HEK293 (cell line): ENCODE data around the gene ARL4A.

ENCODE experiments used
- CTCF ChIA-PET: fragments of 350-600 bp; formaldehyde crosslinking; extraction: SDS; loops from one replicate; lab custom pipeline; 2021; ENCODE audit warnings: antibody characterized with exemption; lab: Yijun Ruan, JAX
- POLR2A ChIA-PET: fragments of 300-600 bp; formaldehyde crosslinking; extraction: SDS; loops from one replicate; lab custom pipeline; 2020; ENCODE audit warnings: antibody characterized with exemption, inconsistent platforms; lab: Yijun Ruan, JAX
- H3K27ac ChIP-seq: fragments of 200-500 bp; sonication (Bioruptor generic); 2 replicates; pipeline ENCODE4 v1.5.1; 2014; ENCODE audit warnings: low read depth, low read length, control low read depth, inconsistent platforms; ENCODE audit errors: extremely low read depth
- H3K36me3 ChIP-seq, 2 experiments: fragments of 200-500 bp in 1 of 2; sonication (Bioruptor generic) in 1 of 2; 1 replicate in 1 of 2; 2 replicates in 1 of 2; pipeline ENCODE4 v1.5.1; 2014 to 2017; ENCODE audit warnings: inconsistent platforms in 2 of 2, low read length in 2 of 2; ENCODE audit not compliant: control insufficient read depth in 2 of 2, insufficient read depth in 1 of 2
- H3K4me1 ChIP-seq: fragments of 200-500 bp; sonication (Bioruptor generic); 2 replicates; pipeline ENCODE4 v1.5.1; 2014; ENCODE audit warnings: mild to moderate bottlenecking, low read length, inconsistent platforms; ENCODE audit not compliant: control insufficient read depth, insufficient read depth
- H3K4me3 ChIP-seq: 2 replicates; pipeline ENCODE4 v1.5.1; 2011; ENCODE audit warnings: low read depth, mild to moderate bottlenecking, control low read depth, low read length, moderate library complexity
- H3K9me3 ChIP-seq: fragments of 200-500 bp; sonication (Bioruptor generic); 2 replicates; pipeline ENCODE4 v1.5.1; 2014; ENCODE audit warnings: low read depth, low read length, inconsistent platforms; ENCODE audit not compliant: control insufficient read depth, insufficient read depth
- BCL6B ChIP-seq: fragments of 450-650 bp; formaldehyde crosslinking; IDR thresholded peaks from 2 replicates; pipeline ENCODE4 v1.5.1; 2017; ENCODE audit warnings: missing biosample characterization, missing genetic modification characterization
- EGR2 ChIP-seq: fragments of 450-650 bp; formaldehyde crosslinking; IDR thresholded peaks from 2 replicates; pipeline ENCODE4 v1.5.1; 2016; ENCODE audit warnings: low read depth, missing biosample characterization, missing genetic modification characterization
- HOXC10 ChIP-seq: sonication (generic); formaldehyde crosslinking; IDR thresholded peaks from 2 replicates; pipeline ENCODE4 v1.8.1; 2023; ENCODE audit warnings: mild to moderate bottlenecking, missing genetic modification reagents
- KLF9 ChIP-seq: fragments of 450-650 bp; formaldehyde crosslinking; IDR thresholded peaks from 2 replicates; pipeline ENCODE4 v1.5.1; 2016; ENCODE audit warnings: missing biosample characterization, missing genetic modification characterization, low read depth
- OSR2 ChIP-seq: fragments of 450-650 bp; formaldehyde crosslinking; IDR thresholded peaks from 2 replicates; pipeline ENCODE4 v1.5.1; 2016; ENCODE audit warnings: missing biosample characterization, missing genetic modification characterization
- PRDM1 ChIP-seq: fragments of 450-650 bp; formaldehyde crosslinking; IDR thresholded peaks from 2 replicates; pipeline ENCODE4; 2016; ENCODE audit warnings: missing biosample characterization, missing genetic modification characterization
- PRDM4 ChIP-seq: fragments of 450-650 bp; formaldehyde crosslinking; IDR thresholded peaks from 2 replicates; pipeline ENCODE4 v1.5.1; 2017; ENCODE audit warnings: missing biosample characterization, missing genetic modification characterization
- ZBTB6 ChIP-seq: fragments of 450-650 bp; formaldehyde crosslinking; IDR thresholded peaks from 2 replicates; pipeline ENCODE4 v1.5.1; 2017; ENCODE audit warnings: missing biosample characterization, missing genetic modification characterization
- ZNF214 ChIP-seq: fragments of 450-650 bp; formaldehyde crosslinking; IDR thresholded peaks from 2 replicates; pipeline ENCODE4 v1.5.1; 2017; ENCODE audit warnings: missing biosample characterization, mild to moderate bottlenecking, missing genetic modification characterization, borderline replicate concordance
- ZNF324 ChIP-seq: fragments of 450-650 bp; formaldehyde crosslinking; IDR thresholded peaks from 2 replicates; pipeline ENCODE4 v1.5.1; 2016; ENCODE audit warnings: missing biosample characterization, missing genetic modification characterization
- ZNF335 ChIP-seq: fragments of 450-650 bp; formaldehyde crosslinking; conservative IDR thresholded peaks from 2 replicates; pipeline ENCODE4 v1.5.1; 2016; ENCODE audit warnings: missing biosample characterization, missing genetic modification characterization
- ZNF37A ChIP-seq: fragments of 450-650 bp; IDR thresholded peaks from 2 replicates; pipeline ENCODE4 v1.5.1; 2018; ENCODE audit warnings: missing biosample characterization, missing genetic modification characterization
- ZNF426 ChIP-seq: fragments of 450-650 bp; formaldehyde crosslinking; IDR thresholded peaks from 2 replicates; pipeline ENCODE4 v1.5.1; 2017; ENCODE audit warnings: missing biosample characterization, missing genetic modification characterization, mild to moderate bottlenecking, inconsistent platforms, moderate library complexity
- ZNF488 ChIP-seq: fragments of 450-650 bp; formaldehyde crosslinking; IDR thresholded peaks from 2 replicates; pipeline ENCODE4 v1.5.1; 2016; ENCODE audit warnings: missing biosample characterization, missing genetic modification characterization
- ZNF530 ChIP-seq: fragments of 450-650 bp; formaldehyde crosslinking; IDR thresholded peaks from 2 replicates; pipeline ENCODE4 v1.5.1; 2016; ENCODE audit warnings: low read depth, missing biosample characterization, missing genetic modification characterization
- ZNF549 ChIP-seq: fragments of 450-650 bp; IDR thresholded peaks from 2 replicates; pipeline ENCODE4 v1.5.1; 2018; ENCODE audit warnings: missing biosample characterization, missing genetic modification characterization, mild to moderate bottlenecking, inconsistent platforms, moderate library complexity
- ZNF558 ChIP-seq: fragments of 450-650 bp; formaldehyde crosslinking; IDR thresholded peaks from 2 replicates; pipeline ENCODE4 v1.5.1; 2016; ENCODE audit warnings: missing biosample characterization, missing genetic modification characterization
- ZNF654 ChIP-seq: fragments of 450-650 bp; formaldehyde crosslinking; IDR thresholded peaks from 2 replicates; pipeline ENCODE4 v1.5.1; 2016; ENCODE audit warnings: low read depth, missing biosample characterization, missing genetic modification characterization
- ZNF747 ChIP-seq: fragments of 450-650 bp; formaldehyde crosslinking; IDR thresholded peaks from 2 replicates; pipeline ENCODE4 v1.5.1; 2016; ENCODE audit warnings: missing biosample characterization, missing genetic modification characterization
- ZNF837 ChIP-seq: fragments of 450-650 bp; formaldehyde crosslinking; IDR thresholded peaks from 2 replicates; pipeline ENCODE4 v1.5.1; 2016; ENCODE audit warnings: missing biosample characterization, missing genetic modification characterization
- TF ChIP-seq, protein P1 (sequence below): fragments of 450-650 bp; formaldehyde crosslinking; IDR thresholded peaks from 2 replicates; pipeline ENCODE4 v1.5.1; 2016; ENCODE audit warnings: missing biosample characterization, missing genetic modification characterization
- TF ChIP-seq, protein P2 (sequence below): fragments of 450-650 bp; formaldehyde crosslinking; IDR thresholded peaks from 2 replicates; pipeline ENCODE4 v1.5.1; 2016; ENCODE audit warnings: missing biosample characterization, missing genetic modification characterization

Gene ARL4A

DNA sequence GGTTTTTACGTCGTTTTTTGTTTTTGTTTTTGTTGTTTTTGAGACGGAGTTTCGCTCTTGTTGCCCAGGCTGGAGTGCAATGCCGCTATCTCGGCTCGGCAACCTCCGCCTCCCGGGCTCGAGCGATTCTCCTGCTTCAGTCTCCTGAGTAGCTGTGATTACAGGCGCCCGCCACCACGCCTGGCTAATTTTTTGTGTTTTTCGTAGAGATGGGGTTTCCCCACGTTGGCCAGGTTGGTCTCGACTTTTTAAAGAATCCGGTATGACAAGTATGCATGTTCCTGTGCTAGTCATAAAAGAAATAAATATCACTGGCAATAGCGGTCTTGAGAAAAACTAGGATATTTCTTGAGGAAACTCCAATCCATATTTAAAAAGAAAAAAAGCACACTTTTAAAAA, 2.7 kb upstream of the ARL4A start:
- POLR2A ChIA-PET: no interaction called here
- no peak for TF ChIP-seq HOXC10 (CRISPR knock-in tag)
- TF ChIP-seq EGR2: no peak
- no peak for TF ChIP-seq ZNF747 (tag by site-specific recombination)
- no peak for TF ChIP-seq ZNF335
- no peak for TF ChIP-seq KLF9 (tag by site-specific recombination)
- TF ChIP-seq ZBTB6 (tag by site-specific recombination): no peak
- no peak for TF ChIP-seq ZNF530
- TF ChIP-seq ZNF654: no peak
- TF ChIP-seq, protein P1, sequence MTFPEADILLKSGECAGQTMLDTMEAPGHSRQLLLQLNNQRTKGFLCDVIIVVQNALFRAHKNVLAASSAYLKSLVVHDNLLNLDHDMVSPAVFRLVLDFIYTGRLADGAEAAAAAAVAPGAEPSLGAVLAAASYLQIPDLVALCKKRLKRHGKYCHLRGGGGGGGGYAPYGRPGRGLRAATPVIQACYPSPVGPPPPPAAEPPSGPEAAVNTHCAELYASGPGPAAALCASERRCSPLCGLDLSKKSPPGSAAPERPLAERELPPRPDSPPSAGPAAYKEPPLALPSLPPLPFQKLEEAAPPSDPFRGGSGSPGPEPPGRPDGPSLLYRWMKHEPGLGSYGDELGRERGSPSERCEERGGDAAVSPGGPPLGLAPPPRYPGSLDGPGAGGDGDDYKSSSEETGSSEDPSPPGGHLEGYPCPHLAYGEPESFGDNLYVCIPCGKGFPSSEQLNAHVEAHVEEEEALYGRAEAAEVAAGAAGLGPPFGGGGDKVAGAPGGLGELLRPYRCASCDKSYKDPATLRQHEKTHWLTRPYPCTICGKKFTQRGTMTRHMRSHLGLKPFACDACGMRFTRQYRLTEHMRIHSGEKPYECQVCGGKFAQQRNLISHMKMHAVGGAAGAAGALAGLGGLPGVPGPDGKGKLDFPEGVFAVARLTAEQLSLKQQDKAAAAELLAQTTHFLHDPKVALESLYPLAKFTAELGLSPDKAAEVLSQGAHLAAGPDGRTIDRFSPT (tag by site-specific recombination): no peak
- Histone ChIP-seq H3K27ac (no peak overlapping the region), H3K9me3 (no peaks in the 10 kb centered on the region), H3K4me3 (no peak overlapping the region), H3K4me1 (no peaks in the 10 kb centered on the region), H3K36me3 (no peaks in the 10 kb centered on the region)
- CTCF ChIA-PET: interaction anchor here (0.7 to 1.9 kb wide), 8 partner anchors 9 to 581 kb away, joined by 3 to 6 read pairs (median 4); no protein-coding TSS in a partner anchor

GRCh38 chr7:12685550-12685949, 1.9 kb upstream of the ARL4A start:
- ChIA-PET CTCF (interaction anchor here (0.8 to 2.9 kb wide), 20 partner anchors 10 to 582 kb away, joined by 3 to 25 read pairs (median 5); no protein-coding TSS in a partner anchor), POLR2A (interaction anchor here (0.7 kb wide), 1 partner anchor 67 kb away, joined by 3 read pairs; no protein-coding TSS in a partner anchor)
- H3K4me1 ChIP-seq: no peaks in the 10 kb centered on the region
- H3K36me3 ChIP-seq: no peaks in the 10 kb centered on the region
- no peaks in the 10 kb centered on the region for H3K9me3 ChIP-seq
- no peak overlapping the region for H3K27ac ChIP-seq
- no peak overlapping the region for H3K4me3 ChIP-seq
- TF ChIP-seq ZNF214 (tag by site-specific recombination) (no peak), ZNF654 (no peak), ZNF549 (no peak), ZNF37A (tag by site-specific recombination) (no peak), HOXC10 (CRISPR knock-in tag) (no peak), ZNF837 (tag by site-specific recombination) (no peak), BCL6B (tag by site-specific recombination) (no peak), PRDM1 (tag by site-specific recombination) (no peak), ZNF426 (tag by site-specific recombination) (no peak), ZNF558 (tag by site-specific recombination) (no peak), PRDM4 (tag by site-specific recombination) (no peak), ZNF488 (tag by site-specific recombination) (no peak), OSR2 (tag by site-specific recombination) (no peak), ZNF324 (tag by site-specific recombination) (no peak)
- TF ChIP-seq, protein P2, sequence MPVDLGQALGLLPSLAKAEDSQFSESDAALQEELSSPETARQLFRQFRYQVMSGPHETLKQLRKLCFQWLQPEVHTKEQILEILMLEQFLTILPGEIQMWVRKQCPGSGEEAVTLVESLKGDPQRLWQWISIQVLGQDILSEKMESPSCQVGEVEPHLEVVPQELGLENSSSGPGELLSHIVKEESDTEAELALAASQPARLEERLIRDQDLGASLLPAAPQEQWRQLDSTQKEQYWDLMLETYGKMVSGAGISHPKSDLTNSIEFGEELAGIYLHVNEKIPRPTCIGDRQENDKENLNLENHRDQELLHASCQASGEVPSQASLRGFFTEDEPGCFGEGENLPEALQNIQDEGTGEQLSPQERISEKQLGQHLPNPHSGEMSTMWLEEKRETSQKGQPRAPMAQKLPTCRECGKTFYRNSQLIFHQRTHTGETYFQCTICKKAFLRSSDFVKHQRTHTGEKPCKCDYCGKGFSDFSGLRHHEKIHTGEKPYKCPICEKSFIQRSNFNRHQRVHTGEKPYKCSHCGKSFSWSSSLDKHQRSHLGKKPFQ: no peak
